HCT116 (cell line): ENCODE measurements around the gene SMOC1. TPM values are rescaled to one million over a fixed set of nuclear protein-coding genes. Genes with fewer than 3 reads are reported as not detected.

ENCODE experiments used
- ATAC-seq: fragments of 200-7000 bp; cut with Tn5 transposase; 2 replicates; pipeline ENCODE4 v1.9.1; 2020; ENCODE audit warnings: mild to moderate bottlenecking, moderate library complexity
- BruUV-seq: library from RNA; stranded (reverse); fragments of 400-500 nt; replicated peaks from 2 replicates; lab custom pipeline; 2021; lab: Mats Ljungman, UMichigan
- CTCF ChIA-PET: fragments of 300-600 bp; sonication (Branson Sonifier 250); formaldehyde crosslinking; loops from one replicate; lab custom pipeline; 2021; ENCODE audit warnings: antibody characterized with exemption; lab: Charles Lee
- POLR2A ChIA-PET: fragments of 300-600, 350-600 bp; sonication (Branson Sonifier 250); formaldehyde crosslinking; loops from one replicate; lab custom pipeline; 2021; ENCODE audit warnings: antibody characterized with exemption; lab: Charles Lee
- RAD21 ChIA-PET, 2 experiments: fragments of 300-600 bp; sonication (Branson Sonifier 250); formaldehyde crosslinking; loops; one replicate each; lab custom pipeline; 2023; ENCODE audit warnings: low total read pairs in 2 of 2; ENCODE audit not compliant: uncharacterized antibody in 2 of 2, unreplicated experiment in 2 of 2, low non-redundant PET in 1 of 2; lab: Charles Lee
- DNase-seq: peaks from one replicate; pipeline ENCODE4 v3.0.0-alpha.2; 2010; ENCODE audit warnings: low read depth, low spot score
- H2AFZ ChIP-seq: fragments of 200-600 bp; shearing (Covaris generic), sonication (generic); 2 replicates; pipeline ENCODE4 v1.6.1; 2017; ENCODE audit warnings: low read depth, mixed run types, mixed read lengths, antibody characterized with exemption, low read length; ENCODE audit not compliant: poor library complexity, severe bottlenecking
- H3K27ac ChIP-seq: 2 replicates; pipeline ENCODE4 v1.5.1; 2012; ENCODE audit warnings: low read depth, low read length
- H3K27me3 ChIP-seq: fragments of 200-600 bp; sonication (generic); 2 replicates; pipeline ENCODE4 v1.6.1; 2016; ENCODE audit warnings: mixed run types, low read length, mixed read lengths; ENCODE audit not compliant: insufficient read depth
- H3K36me3 ChIP-seq, 2 experiments: fragments of 200-500 bp in 1 of 2; fragments of 200-600 bp in 1 of 2; sonication (Bioruptor generic) in 1 of 2; sonication (generic) in 1 of 2; 2 replicates each; pipeline versions ENCODE4 v1.5.1 to v1.6.1; 2014 to 2016; ENCODE audit warnings: low read length in 2 of 2, inconsistent platforms in 1 of 2, mixed read lengths in 1 of 2, mixed run types in 1 of 2; ENCODE audit not compliant: insufficient read depth in 2 of 2, control insufficient read depth in 1 of 2
- H3K4me1 ChIP-seq, 2 experiments: fragments of 200-600 bp in 1 of 2; sonication (generic) in 1 of 2; 2 replicates each; pipeline versions ENCODE4 v1.5.1 to v1.6.1; 2012 to 2017; ENCODE audit warnings: low read length in 2 of 2, inconsistent platforms in 1 of 2, mild to moderate bottlenecking in 1 of 2, mixed read lengths in 1 of 2, mixed run types in 1 of 2, moderate library complexity in 1 of 2; ENCODE audit not compliant: insufficient read depth in 2 of 2, control insufficient read depth in 1 of 2
- H3K4me2 ChIP-seq: fragments of 200-600 bp; sonication (generic); 2 replicates; pipeline ENCODE4 v1.6.1; 2017; ENCODE audit warnings: mixed run types, low read length, mixed read lengths
- H3K4me3 ChIP-seq, 2 experiments: fragments of 200-600 bp in 1 of 2; sonication (generic) in 1 of 2; replicated peaks in 1 of 2; 2 replicates each; pipeline ENCODE4 v1.5.1; 2011 to 2016; ENCODE audit warnings: low read length in 2 of 2, control low read depth in 1 of 2, low read depth in 1 of 2, mild to moderate bottlenecking in 1 of 2, mixed read lengths in 1 of 2, mixed run types in 1 of 2
- H3K79me2 ChIP-seq: fragments of 200-600 bp; sonication (generic); 2 replicates; pipeline ENCODE4 v1.6.1; 2017; ENCODE audit warnings: mild to moderate bottlenecking, mixed run types, low read length, moderate library complexity, mixed read lengths; ENCODE audit not compliant: insufficient read depth
- H3K9ac ChIP-seq: fragments of 200-600 bp; sonication (generic); 2 replicates; pipeline ENCODE4 v1.6.1; 2016; ENCODE audit warnings: low read length, mixed read lengths
- H3K9me2 ChIP-seq: fragments of 200-600 bp; sonication (generic), shearing (Covaris generic); 2 replicates; pipeline ENCODE4 v1.6.1; 2017; ENCODE audit warnings: mixed run types, mild to moderate bottlenecking, moderate library complexity; ENCODE audit not compliant: insufficient read depth
- H3K9me3 ChIP-seq, 2 experiments: fragments of 200-500 bp in 1 of 2; fragments of 200-600 bp in 1 of 2; sonication (Bioruptor generic) in 1 of 2; sonication (generic) in 1 of 2; 2 replicates each; pipeline ENCODE4 v1.6.1; 2014 to 2017; ENCODE audit warnings: low read length in 2 of 2, mixed read lengths in 2 of 2, inconsistent platforms in 1 of 2, low read depth in 1 of 2, mild to moderate bottlenecking in 1 of 2, mixed run types in 1 of 2, moderate library complexity in 1 of 2; ENCODE audit not compliant: control insufficient read depth in 1 of 2, insufficient read depth in 1 of 2
- H4K20me1 ChIP-seq: fragments of 200-600 bp; sonication (generic), shearing (Covaris generic); 2 replicates; pipeline ENCODE4 v1.6.1; 2017; ENCODE audit warnings: mixed run types, mild to moderate bottlenecking, moderate library complexity; ENCODE audit not compliant: insufficient read depth
- EGR1 ChIP-seq: IDR thresholded peaks from 2 replicates; pipeline ENCODE4 v1.6.1; 2012; ENCODE audit warnings: low read depth
- ELF1 ChIP-seq: IDR thresholded peaks from 2 replicates; pipeline ENCODE4 v1.6.1; 2012; ENCODE audit warnings: low read depth, borderline replicate concordance
- POLR2A ChIP-seq: IDR thresholded peaks from 2 replicates; pipeline ENCODE4 v1.7.0; 2011; ENCODE audit warnings: borderline replicate concordance; ENCODE audit not compliant: insufficient read depth, insufficient read length; ENCODE audit errors: extremely low read depth
- POLR2AphosphoS5 ChIP-seq: IDR thresholded peaks from 2 replicates; pipeline ENCODE4 v1.6.1; 2011; ENCODE audit warnings: mild to moderate bottlenecking, low read depth, low read length, moderate library complexity
- YY1 ChIP-seq: IDR thresholded peaks from 2 replicates; pipeline ENCODE4 v1.6.1; 2011; ENCODE audit warnings: low read length, low read depth, moderate library complexity, mild to moderate bottlenecking; ENCODE audit not compliant: insufficient replicate concordance; ENCODE audit errors: extremely low read depth
- intact Hi-C: fragments of 100-400 bp; cut with micrococcal nuclease; formaldehyde crosslinking; loops from 2 replicates; pipeline ENCODE4 v1.10.0; 2022
- total RNA-seq: library from RNA; stranded (reverse); gene quantifications from one replicate; pipeline ENCODE4 v1.2.1, GENCODE V29; 2021; ENCODE audit not compliant: unreplicated experiment
- TF ChIP-seq, protein P1 (sequence below): IDR thresholded peaks from 2 replicates; pipeline ENCODE4 v1.6.1; 2012; ENCODE audit warnings: low read depth
- TF ChIP-seq, protein P2 (sequence below): IDR thresholded peaks from 2 replicates; pipeline ENCODE4 v1.6.1; 2012

The SMOC1 gene
- total RNA-seq, 1 experiment from 2014 or later: not detected

DNA sequence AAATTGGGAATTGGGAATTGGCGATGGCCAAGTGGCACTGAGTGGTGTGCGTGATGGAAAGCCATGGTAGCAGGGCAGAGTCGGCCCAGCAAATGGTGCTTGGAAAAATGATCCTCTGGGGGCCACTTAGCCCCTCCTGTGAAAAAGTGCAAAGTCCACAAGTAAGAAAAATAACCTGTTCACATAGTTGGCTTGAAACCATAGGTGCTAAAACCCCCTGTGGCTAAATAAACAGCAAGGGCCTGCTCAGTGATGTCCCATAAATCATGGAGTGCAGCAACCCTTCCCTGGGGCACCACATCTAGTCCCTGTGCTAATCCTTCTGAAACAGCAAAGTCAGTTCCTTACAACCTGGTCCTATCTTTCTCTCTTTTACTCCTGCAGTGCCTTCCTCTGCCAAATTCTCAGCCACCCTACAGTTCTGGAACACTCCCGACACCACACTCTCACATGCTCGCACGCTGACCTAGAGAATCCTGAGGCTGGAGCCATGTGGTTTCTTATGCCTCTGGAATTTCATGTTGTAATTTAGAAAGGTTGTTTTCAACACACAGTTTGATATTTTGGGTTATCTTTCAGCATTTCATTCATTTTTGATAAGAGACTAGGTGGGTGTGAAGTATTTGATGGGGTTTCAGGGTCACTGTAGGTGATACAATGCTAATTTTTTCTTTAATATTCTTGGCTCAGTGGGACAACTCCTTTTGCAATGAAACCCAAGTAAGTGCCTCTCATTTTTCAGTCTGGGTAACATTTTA, 123.6 kb downstream of the SMOC1 start:
- ATAC-seq (no peak), DNase-seq (no peak)
- Histone ChIP-seq H3K36me3 (no peaks in the 10 kb centered on the region), H3K4me3 (no peak overlapping the region), H3K4me2 (no peak overlapping the region), H4K20me1 (no peaks in the 10 kb centered on the region), H3K27ac (no peak overlapping the region), H3K27me3 (no peaks in the 10 kb centered on the region), H3K9me2 (no peaks in the 10 kb centered on the region), H3K9ac (no peak overlapping the region), H3K79me2 (no peaks in the 10 kb centered on the region), H3K4me1 (no peaks in the 10 kb centered on the region), H2AFZ (no peak overlapping the region), H3K9me3 (no peaks in the 10 kb centered on the region)
- no TSS peak for BruUV-seq
- RAD21 ChIA-PET: no interaction called here
- TF ChIP-seq YY1 (no peak), EGR1 (no peak), ELF1 (no peak), POLR2AphosphoS5 (no peak), POLR2A (no peak)
- TF ChIP-seq, protein P1, sequence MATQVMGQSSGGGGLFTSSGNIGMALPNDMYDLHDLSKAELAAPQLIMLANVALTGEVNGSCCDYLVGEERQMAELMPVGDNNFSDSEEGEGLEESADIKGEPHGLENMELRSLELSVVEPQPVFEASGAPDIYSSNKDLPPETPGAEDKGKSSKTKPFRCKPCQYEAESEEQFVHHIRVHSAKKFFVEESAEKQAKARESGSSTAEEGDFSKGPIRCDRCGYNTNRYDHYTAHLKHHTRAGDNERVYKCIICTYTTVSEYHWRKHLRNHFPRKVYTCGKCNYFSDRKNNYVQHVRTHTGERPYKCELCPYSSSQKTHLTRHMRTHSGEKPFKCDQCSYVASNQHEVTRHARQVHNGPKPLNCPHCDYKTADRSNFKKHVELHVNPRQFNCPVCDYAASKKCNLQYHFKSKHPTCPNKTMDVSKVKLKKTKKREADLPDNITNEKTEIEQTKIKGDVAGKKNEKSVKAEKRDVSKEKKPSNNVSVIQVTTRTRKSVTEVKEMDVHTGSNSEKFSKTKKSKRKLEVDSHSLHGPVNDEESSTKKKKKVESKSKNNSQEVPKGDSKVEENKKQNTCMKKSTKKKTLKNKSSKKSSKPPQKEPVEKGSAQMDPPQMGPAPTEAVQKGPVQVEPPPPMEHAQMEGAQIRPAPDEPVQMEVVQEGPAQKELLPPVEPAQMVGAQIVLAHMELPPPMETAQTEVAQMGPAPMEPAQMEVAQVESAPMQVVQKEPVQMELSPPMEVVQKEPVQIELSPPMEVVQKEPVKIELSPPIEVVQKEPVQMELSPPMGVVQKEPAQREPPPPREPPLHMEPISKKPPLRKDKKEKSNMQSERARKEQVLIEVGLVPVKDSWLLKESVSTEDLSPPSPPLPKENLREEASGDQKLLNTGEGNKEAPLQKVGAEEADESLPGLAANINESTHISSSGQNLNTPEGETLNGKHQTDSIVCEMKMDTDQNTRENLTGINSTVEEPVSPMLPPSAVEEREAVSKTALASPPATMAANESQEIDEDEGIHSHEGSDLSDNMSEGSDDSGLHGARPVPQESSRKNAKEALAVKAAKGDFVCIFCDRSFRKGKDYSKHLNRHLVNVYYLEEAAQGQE: no peak
- TF ChIP-seq, protein P2, sequence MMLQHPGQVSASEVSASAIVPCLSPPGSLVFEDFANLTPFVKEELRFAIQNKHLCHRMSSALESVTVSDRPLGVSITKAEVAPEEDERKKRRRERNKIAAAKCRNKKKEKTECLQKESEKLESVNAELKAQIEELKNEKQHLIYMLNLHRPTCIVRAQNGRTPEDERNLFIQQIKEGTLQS: no peak
- POLR2A ChIA-PET: no interaction called here
- intact Hi-C loops: no loop called here
- CTCF ChIA-PET: no interaction called here
